MCF 10A (cell line): ENCODE measurements around the gene SYNDIG1. TPM values are rescaled to one million over a fixed set of nuclear protein-coding genes. Genes with fewer than 3 reads are reported as not detected.

ENCODE experiments used
- BruUV-seq: library from RNA; stranded (reverse); fragments of 400-500 nt; replicated peaks from 2 replicates; lab custom pipeline; 2021; lab: Mats Ljungman, UMichigan
- CTCF ChIA-PET: fragments of 300-600 bp; sonication (Branson Sonifier 250); formaldehyde crosslinking; extraction: SDS; loops from one replicate; lab custom pipeline; 2021; ENCODE audit warnings: antibody characterized with exemption, inconsistent platforms; lab: Yijun Ruan, JAX
- POLR2A ChIA-PET: fragments of 300-600, 350-650 bp; sonication (Branson Sonifier 250); formaldehyde crosslinking; extraction: SDS; loops from one replicate; lab custom pipeline; 2020; ENCODE audit warnings: antibody characterized with exemption, inconsistent platforms; lab: Yijun Ruan, JAX
- DNase-seq: peaks from one replicate; pipeline ENCODE4 v3.0.0-alpha.2; 2018; ENCODE audit not compliant: unreplicated experiment
- H3K27ac Mint-ChIP-seq: one replicate; pipeline ENCODE4 v1.8.0; 2022; ENCODE audit warnings: mild to moderate bottlenecking, low read depth, mixed read lengths; ENCODE audit not compliant: unreplicated experiment
- H3K27me3 Mint-ChIP-seq: one replicate; pipeline ENCODE4 v1.8.0; 2022; ENCODE audit warnings: mixed read lengths; ENCODE audit not compliant: insufficient read depth, unreplicated experiment
- H3K36me3 Mint-ChIP-seq: one replicate; pipeline ENCODE4 v1.8.0; 2022; ENCODE audit warnings: mild to moderate bottlenecking, moderate library complexity, mixed read lengths; ENCODE audit not compliant: insufficient read depth, unreplicated experiment
- H3K4me1 Mint-ChIP-seq: one replicate; pipeline ENCODE4 v1.8.0; 2022; ENCODE audit warnings: mixed read lengths; ENCODE audit not compliant: insufficient read depth, unreplicated experiment
- H3K4me3 Mint-ChIP-seq: one replicate; pipeline ENCODE4 v1.8.0; 2022; ENCODE audit warnings: mild to moderate bottlenecking, moderate library complexity, mixed read lengths; ENCODE audit not compliant: unreplicated experiment
- H3K9me3 Mint-ChIP-seq: one replicate; pipeline ENCODE4 v1.8.0; 2022; ENCODE audit warnings: mixed read lengths; ENCODE audit not compliant: unreplicated experiment
- intact Hi-C: fragments of 100-400 bp; cut with micrococcal nuclease; formaldehyde crosslinking; loops from 2 replicates; pipeline ENCODE4 v1.14.1; 2022
- total RNA-seq: library from RNA; stranded (reverse); gene quantifications from 2 replicates; pipeline ENCODE4 v1.2.3, GENCODE V29; 2022
- TF ChIP-seq, protein P1 (sequence below): fragments of 200-600 bp; IDR thresholded peaks from one replicate; pipeline ENCODE4 v1.8.0; 2022; ENCODE audit warnings: antibody characterized with exemption, mild to moderate bottlenecking; ENCODE audit not compliant: unreplicated experiment

The SYNDIG1 gene
- total RNA-seq, 1 experiment from 2014 or later: not detected

GRCh38 chr20:24521032-24521431 lies 51.6 kb downstream of the SYNDIG1 start:
- intact Hi-C loops: no loop called here
- no TSS peak for BruUV-seq
- no peaks in the 10 kb centered on the region for H3K4me1 Mint-ChIP-seq

DNA sequence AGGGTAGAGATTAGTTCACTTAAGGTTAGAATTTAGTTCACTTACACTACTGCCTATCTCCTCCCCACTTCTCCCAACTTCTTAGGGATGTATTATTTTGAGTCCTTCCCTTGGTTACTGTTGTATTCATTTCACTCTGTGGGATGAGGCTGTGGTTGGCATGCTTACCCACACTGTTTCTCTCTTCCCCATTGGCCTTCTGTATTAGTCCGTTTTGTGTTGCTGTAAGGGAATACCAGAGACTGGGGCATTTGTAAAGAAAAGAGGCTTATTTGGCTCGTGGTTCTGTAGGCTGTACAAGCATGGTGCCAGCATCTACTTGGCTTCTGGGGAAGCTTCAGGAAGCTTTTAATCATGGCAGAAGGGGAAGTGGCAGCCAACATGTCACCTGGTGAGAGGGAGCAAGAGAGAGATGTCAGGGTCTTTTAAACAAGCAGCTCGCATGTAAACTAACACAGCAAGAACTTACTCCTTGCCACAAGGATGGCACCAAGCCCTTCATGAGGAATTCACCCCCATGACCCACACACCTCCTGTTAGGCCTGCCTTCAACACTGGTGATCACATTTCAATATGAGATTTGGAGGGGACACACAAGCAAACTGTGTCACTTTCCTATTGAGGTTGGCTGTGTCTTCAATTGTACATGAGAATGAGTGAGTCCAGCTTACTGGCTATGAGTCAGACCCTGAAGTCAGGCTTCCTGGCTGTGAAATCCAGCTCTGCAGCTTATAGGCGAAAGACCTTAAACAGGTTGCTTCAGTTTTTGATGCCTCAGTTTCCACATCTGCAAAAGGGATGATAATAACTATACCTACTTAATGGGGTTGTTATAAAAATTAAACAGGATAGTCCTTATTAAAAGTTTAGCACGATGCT lies 53.3 kb downstream of the SYNDIG1 start:
- no peaks in the 10 kb centered on the region for H3K27me3 Mint-ChIP-seq
- no peak overlapping the region for H3K27ac Mint-ChIP-seq
- no peaks in the 10 kb centered on the region for H3K36me3 Mint-ChIP-seq
- H3K4me3 Mint-ChIP-seq: no peak overlapping the region
- no peaks in the 10 kb centered on the region for H3K4me1 Mint-ChIP-seq
- POLR2A ChIA-PET: no interaction called here
- BruUV-seq: no TSS peak
- peaks cover 39% of the 10 kb centered on the region for H3K9me3 Mint-ChIP-seq
- intact Hi-C loops: no loop called here
- TF ChIP-seq, protein P1, sequence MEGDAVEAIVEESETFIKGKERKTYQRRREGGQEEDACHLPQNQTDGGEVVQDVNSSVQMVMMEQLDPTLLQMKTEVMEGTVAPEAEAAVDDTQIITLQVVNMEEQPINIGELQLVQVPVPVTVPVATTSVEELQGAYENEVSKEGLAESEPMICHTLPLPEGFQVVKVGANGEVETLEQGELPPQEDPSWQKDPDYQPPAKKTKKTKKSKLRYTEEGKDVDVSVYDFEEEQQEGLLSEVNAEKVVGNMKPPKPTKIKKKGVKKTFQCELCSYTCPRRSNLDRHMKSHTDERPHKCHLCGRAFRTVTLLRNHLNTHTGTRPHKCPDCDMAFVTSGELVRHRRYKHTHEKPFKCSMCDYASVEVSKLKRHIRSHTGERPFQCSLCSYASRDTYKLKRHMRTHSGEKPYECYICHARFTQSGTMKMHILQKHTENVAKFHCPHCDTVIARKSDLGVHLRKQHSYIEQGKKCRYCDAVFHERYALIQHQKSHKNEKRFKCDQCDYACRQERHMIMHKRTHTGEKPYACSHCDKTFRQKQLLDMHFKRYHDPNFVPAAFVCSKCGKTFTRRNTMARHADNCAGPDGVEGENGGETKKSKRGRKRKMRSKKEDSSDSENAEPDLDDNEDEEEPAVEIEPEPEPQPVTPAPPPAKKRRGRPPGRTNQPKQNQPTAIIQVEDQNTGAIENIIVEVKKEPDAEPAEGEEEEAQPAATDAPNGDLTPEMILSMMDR: no peak
- CTCF ChIA-PET: interaction anchor here (0.6 to 1.1 kb wide), 2 partner anchors 25 to 1632 kb away, joined by 4 read pairs; no protein-coding TSS in a partner anchor
- no peak for DNase-seq

More at GRCh38 chr20:24521032-24521431, 51.6 kb downstream of the SYNDIG1 start:
- H3K4me3 Mint-ChIP-seq: no peak overlapping the region
- ChIA-PET CTCF (no interaction called here), POLR2A (no interaction called here)
- TF ChIP-seq, protein P1: no peak
- no peak for DNase-seq
- no peak overlapping the region for H3K27ac Mint-ChIP-seq
- H3K9me3 Mint-ChIP-seq: peaks cover 29% of the 10 kb centered on the region
- no peaks in the 10 kb centered on the region for H3K27me3 Mint-ChIP-seq
- no peaks in the 10 kb centered on the region for H3K36me3 Mint-ChIP-seq

GRCh38 chr20:24523661-24524060 lies 54.2 kb downstream of the SYNDIG1 start:
- BruUV-seq: no TSS peak

More at GRCh38 chr20:24523661-24524060, 54.2 kb downstream of the SYNDIG1 start:
- no peak overlapping the region for H3K4me3 Mint-ChIP-seq
- H3K27me3 Mint-ChIP-seq: no peaks in the 10 kb centered on the region
- DNase-seq: no peak
- ChIA-PET CTCF (no interaction called here), POLR2A (no interaction called here)
- no peaks in the 10 kb centered on the region for H3K36me3 Mint-ChIP-seq
- TF ChIP-seq, protein P1: no peak
- H3K27ac Mint-ChIP-seq: no peak overlapping the region
- no peaks in the 10 kb centered on the region for H3K4me1 Mint-ChIP-seq
- intact Hi-C loops: no loop called here
- H3K9me3 Mint-ChIP-seq: peaks cover 40% of the 10 kb centered on the region
